Breast epithelium (tissue), 4 donors: Measurements from ENCODE around the gene GBF1. TPM values are rescaled to one million over a fixed set of nuclear protein-coding genes. Genes with fewer than 3 reads are reported as not detected.
A peak's percentile ranks its signal among the peaks of the same experiment; 100 is the strongest.

ENCODE experiments used
- DNase-seq, 2 donors: peaks; one replicate each; pipeline ENCODE4 v3.0.0-alpha.2; 2019; ENCODE audit warnings: low spot score in 2 of 2
- H3K27ac ChIP-seq, 2 donors: fragments of 200-600 bp; sonication (generic) in 1 of 2; one replicate each; pipeline ENCODE4 v1.5.1; 2016 to 2019; ENCODE audit warnings: mild to moderate bottlenecking in 1 of 2
- H3K27me3 ChIP-seq, 2 donors: fragments of 200-600 bp; sonication (generic) in 1 of 2; one replicate each; pipeline versions ENCODE4 v1.5.1 to v1.6.0; 2017 to 2019; ENCODE audit warnings: control low read depth in 1 of 2, mild to moderate bottlenecking in 1 of 2
- H3K36me3 ChIP-seq: fragments of 200-600 bp; one replicate; pipeline ENCODE4 v1.5.1; 2019
- H3K4me1 ChIP-seq, 2 donors: fragments of 200-600 bp; sonication (generic); one replicate each; pipeline ENCODE4 v1.5.1; 2016 to 2019; ENCODE audit warnings: control low read depth in 1 of 2
- H3K4me3 ChIP-seq, 3 donors: fragments of 200-600 bp; sonication (generic); 1 replicate in 2 of 3; 2 replicates in 1 of 3; pipeline ENCODE4 v1.5.1; 2016 to 2019; ENCODE audit warnings: mild to moderate bottlenecking in 3 of 3, moderate library complexity in 2 of 3
- H3K9me3 ChIP-seq, 2 donors: fragments of 200-600 bp; sonication (generic) in 1 of 2; one replicate each; pipeline ENCODE4 v1.5.1; 2016 to 2019; ENCODE audit warnings: control low read depth in 1 of 2
- POLR2A ChIP-seq: fragments of 450-650 bp; IDR thresholded peaks from one replicate; pipeline ENCODE4 v1.6.1; 2016; ENCODE audit warnings: antibody characterized with exemption, mild to moderate bottlenecking, moderate library complexity
- POLR2AphosphoS5 ChIP-seq, 3 donors: sonication (generic); formaldehyde crosslinking; IDR thresholded peaks; one replicate each; pipeline ENCODE4 v1.6.1; 2017; ENCODE audit warnings: antibody characterized with exemption in 3 of 3
- intact Hi-C: fragments of 100-400 bp; cut with DNase I; formaldehyde crosslinking; loops from one replicate; pipeline ENCODE4 v1.15.1; 2023; ENCODE audit warnings: low total_unique reads
- total RNA-seq, 3 donors: library from RNA; depleted of rRNA; stranded (reverse); fragments of >200 nt; gene quantifications; one replicate each; pipeline ENCODE4 v1.1.0, GENCODE V29; 2016
- TF ChIP-seq, protein P1 (sequence below), 3 donors: fragments of 450-650 bp; IDR thresholded peaks; one replicate each; pipeline ENCODE4 v1.5.1; 2016 to 2017; ENCODE audit warnings: antibody characterized with exemption in 3 of 3, mild to moderate bottlenecking in 3 of 3, moderate library complexity in 3 of 3

GBF1 gene, protein sequence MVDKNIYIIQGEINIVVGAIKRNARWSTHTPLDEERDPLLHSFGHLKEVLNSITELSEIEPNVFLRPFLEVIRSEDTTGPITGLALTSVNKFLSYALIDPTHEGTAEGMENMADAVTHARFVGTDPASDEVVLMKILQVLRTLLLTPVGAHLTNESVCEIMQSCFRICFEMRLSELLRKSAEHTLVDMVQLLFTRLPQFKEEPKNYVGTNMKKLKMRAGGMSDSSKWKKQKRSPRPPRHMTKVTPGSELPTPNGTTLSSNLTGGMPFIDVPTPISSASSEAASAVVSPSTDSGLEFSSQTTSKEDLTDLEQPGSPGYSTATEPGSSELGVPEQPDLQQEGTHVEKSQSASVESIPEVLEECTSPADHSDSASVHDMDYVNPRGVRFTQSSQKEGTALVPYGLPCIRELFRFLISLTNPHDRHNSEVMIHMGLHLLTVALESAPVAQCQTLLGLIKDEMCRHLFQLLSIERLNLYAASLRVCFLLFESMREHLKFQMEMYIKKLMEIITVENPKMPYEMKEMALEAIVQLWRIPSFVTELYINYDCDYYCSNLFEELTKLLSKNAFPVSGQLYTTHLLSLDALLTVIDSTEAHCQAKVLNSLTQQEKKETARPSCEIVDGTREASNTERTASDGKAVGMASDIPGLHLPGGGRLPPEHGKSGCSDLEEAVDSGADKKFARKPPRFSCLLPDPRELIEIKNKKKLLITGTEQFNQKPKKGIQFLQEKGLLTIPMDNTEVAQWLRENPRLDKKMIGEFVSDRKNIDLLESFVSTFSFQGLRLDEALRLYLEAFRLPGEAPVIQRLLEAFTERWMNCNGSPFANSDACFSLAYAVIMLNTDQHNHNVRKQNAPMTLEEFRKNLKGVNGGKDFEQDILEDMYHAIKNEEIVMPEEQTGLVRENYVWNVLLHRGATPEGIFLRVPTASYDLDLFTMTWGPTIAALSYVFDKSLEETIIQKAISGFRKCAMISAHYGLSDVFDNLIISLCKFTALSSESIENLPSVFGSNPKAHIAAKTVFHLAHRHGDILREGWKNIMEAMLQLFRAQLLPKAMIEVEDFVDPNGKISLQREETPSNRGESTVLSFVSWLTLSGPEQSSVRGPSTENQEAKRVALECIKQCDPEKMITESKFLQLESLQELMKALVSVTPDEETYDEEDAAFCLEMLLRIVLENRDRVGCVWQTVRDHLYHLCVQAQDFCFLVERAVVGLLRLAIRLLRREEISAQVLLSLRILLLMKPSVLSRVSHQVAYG (N-terminal part only)
- 10 to 100 TPM; 25.8 to 32.1 (median 25.9) TPM for total RNA-seq

DNA sequence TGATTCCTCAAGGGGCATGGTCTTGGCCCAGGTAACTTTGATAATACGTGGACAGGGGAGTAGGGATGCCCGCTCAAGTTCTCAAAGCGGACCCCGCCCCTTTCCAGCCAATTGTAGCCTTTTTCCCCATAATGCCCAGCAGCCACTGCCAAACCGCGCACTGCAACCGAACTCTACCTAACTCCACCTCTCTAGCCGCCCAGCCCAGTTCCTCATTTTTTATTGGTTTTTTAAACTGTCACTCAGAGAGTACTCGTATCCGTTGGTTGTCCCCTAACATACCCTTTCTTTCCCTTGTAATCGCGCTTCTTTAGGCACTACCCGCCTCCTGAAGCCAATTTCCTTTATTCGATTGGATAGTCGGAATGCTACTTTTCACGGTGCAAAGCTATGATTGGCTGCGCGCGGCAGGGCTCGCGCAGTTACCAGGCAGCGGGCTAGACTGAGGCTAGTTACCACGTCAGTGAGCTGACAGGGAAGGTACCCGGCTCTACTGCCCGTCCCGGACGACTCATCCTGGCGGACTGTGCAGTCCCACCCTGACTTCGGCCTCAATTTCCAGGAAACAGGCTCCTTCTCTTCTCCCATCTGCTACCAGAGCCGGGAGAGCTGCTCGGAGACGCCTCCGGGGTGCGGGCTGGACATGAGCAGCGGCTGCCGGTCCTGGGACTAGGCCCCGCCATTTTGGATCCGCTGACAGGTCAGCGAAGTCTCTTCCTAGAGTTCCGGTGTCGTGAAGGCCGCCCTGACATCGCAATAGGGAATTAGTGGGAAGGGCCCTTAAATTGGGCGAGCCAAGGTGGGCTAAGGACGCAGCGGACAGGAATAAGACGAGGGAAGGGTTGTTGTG, at the start of gene GBF1:
GBF1 (plus strand) TSS at position 451 of the 850 bp plus-strand sequence. CDS start 13,407 bp downstream, outside the sequence.
- Histone ChIP-seq H3K4me1 (peaks cover 9 to 27% of the 10 kb centered on the region in 2 donors), H3K4me3 (peak within 1 kb of the TSS; percentile 76 to 90 (median 76)), H3K27ac (peak within 1 kb of the TSS; percentile 88 to 93), H3K9me3 (no peaks in the 10 kb centered on the region), H3K27me3 (no peaks in the 10 kb centered on the region), H3K36me3 (no peaks in the 10 kb centered on the region)
- peak; percentile 84 to 91 (median 87) for TF ChIP-seq POLR2AphosphoS5 (IDR thresholded peaks at IDR 0.05)
- TF ChIP-seq POLR2A = peak; percentile 87
- TF ChIP-seq, protein P1, sequence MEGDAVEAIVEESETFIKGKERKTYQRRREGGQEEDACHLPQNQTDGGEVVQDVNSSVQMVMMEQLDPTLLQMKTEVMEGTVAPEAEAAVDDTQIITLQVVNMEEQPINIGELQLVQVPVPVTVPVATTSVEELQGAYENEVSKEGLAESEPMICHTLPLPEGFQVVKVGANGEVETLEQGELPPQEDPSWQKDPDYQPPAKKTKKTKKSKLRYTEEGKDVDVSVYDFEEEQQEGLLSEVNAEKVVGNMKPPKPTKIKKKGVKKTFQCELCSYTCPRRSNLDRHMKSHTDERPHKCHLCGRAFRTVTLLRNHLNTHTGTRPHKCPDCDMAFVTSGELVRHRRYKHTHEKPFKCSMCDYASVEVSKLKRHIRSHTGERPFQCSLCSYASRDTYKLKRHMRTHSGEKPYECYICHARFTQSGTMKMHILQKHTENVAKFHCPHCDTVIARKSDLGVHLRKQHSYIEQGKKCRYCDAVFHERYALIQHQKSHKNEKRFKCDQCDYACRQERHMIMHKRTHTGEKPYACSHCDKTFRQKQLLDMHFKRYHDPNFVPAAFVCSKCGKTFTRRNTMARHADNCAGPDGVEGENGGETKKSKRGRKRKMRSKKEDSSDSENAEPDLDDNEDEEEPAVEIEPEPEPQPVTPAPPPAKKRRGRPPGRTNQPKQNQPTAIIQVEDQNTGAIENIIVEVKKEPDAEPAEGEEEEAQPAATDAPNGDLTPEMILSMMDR (IDR thresholded peaks at IDR 0.05) = no peak
- intact Hi-C loops = no loop called here
- DNase-seq = peak; percentile 87 to 95

DNA sequence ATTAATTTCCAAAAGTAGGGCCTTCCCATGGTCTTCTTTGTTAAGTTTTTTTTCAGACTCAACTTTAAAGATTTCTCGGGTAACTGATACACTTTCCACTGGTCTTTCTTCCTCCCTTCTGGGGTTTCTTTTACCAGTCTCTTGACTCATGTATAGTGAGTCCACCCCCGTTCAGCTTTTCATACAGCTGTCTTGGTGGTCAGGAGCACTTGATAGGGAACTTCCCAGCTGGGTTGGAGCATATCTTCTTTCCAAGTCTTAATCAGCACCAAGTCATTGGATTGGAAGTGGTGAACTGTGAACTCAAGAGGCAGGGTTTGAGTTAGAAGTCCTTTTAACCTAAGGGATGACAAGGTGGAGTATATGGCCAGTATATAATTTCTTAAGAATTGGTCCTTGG, 48.4 kb upstream of the GBF1 start:
- H3K4me3 ChIP-seq = no peak overlapping the region
- H3K27ac ChIP-seq = no peak overlapping the region
- no peaks in the 10 kb centered on the region for H3K27me3 ChIP-seq
- H3K36me3 ChIP-seq = no peaks in the 10 kb centered on the region
- intact Hi-C loops = no loop called here
- H3K9me3 ChIP-seq = no peaks in the 10 kb centered on the region
- no peak for DNase-seq
- TF ChIP-seq, protein P1 (IDR thresholded peaks at IDR 0.05) = no peak
- TF ChIP-seq POLR2AphosphoS5 (IDR thresholded peaks at IDR 0.05) (no peak), POLR2A (no peak)
- no peaks in the 10 kb centered on the region for H3K4me1 ChIP-seq

DNA sequence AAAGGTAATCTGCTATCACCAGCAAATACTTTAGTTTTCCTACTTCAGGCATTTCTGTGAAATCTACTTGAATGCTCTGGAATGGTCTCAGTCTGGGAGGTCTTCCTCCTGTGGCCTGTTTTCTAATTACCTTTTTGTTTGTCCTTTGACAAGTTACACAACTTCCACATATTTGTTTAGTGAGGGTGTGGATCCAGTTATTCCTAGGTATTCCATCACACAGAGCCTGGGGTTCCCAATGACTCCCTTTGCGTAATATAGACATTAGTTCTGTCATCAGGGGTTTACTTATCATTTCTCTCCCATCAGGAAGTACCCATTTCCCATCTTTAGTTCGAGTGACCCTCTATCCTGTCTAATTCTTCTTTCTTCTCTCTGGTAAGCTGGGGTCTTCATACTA, 47.3 kb upstream of the GBF1 start:
- TF ChIP-seq POLR2A (no peak), POLR2AphosphoS5 (IDR thresholded peaks at IDR 0.05) (no peak)
- TF ChIP-seq, protein P1 (IDR thresholded peaks at IDR 0.05) = no peak
- DNase-seq = no peak
- intact Hi-C loops = no loop called here
- H3K27me3 ChIP-seq = no peaks in the 10 kb centered on the region
- no peak overlapping the region for H3K27ac ChIP-seq
- H3K9me3 ChIP-seq = no peaks in the 10 kb centered on the region
- no peaks in the 10 kb centered on the region for H3K36me3 ChIP-seq
- no peak overlapping the region for H3K4me3 ChIP-seq
- H3K4me1 ChIP-seq = no peaks in the 10 kb centered on the region

DNA sequence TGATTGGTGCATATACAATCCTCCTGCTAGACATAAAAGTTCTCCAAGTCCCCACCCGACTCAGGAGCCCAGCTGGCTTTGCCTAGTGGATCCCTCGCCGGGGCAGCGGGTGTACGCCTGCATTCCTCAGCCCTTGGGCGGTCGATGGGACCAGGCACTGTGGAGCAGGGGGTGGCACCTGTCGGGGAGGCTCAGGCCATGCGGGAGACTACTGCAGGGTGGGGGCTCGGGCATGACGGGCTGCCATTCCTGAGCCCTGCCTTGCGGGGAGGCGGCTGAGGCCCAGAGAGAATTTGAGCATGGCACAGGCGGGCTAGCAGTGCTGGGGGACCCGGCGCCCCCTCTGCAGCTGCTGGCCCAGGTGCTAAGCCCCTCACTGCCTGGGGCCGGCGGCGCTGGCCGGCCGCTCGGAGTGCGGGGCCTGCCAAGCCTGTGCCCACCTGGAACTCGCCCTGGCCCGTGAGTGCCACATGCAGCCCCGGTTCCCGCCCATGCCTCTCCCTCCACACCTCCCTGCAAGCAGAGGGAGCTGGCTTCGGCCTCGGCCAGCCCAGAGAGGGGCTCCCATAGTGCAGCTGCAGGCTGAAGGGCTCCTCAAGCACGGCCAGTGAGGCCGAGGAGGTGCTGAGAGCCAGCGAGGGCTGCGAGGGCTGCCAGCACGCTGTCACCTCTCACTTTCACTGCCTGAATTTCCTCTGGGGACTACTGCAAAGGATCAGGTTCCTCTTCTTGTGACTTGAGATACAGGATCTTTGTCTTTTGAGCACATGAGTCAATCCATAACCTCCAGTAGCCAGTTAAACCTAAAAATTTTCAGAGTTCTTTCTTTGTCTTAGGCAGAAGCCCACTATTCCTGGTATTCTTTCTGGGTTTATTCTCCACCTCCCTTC, 44.3 kb upstream of the GBF1 start:
- no peaks in the 10 kb centered on the region for H3K36me3 ChIP-seq
- no peak overlapping the region for H3K4me3 ChIP-seq
- TF ChIP-seq POLR2AphosphoS5 (IDR thresholded peaks at IDR 0.05) = no peak
- TF ChIP-seq POLR2A = no peak
- intact Hi-C loops = no loop called here
- H3K27me3 ChIP-seq = no peaks in the 10 kb centered on the region
- no peaks in the 10 kb centered on the region for H3K4me1 ChIP-seq
- H3K9me3 ChIP-seq = peaks cover 0 to 10% of the 10 kb centered on the region in 2 donors
- no peak overlapping the region for H3K27ac ChIP-seq
- DNase-seq = no peak
